ELR (cell line): ENCODE results near the gene CLASRP.

ENCODE experiments used
- DNase-seq: peaks from one replicate; pipeline ENCODE4 v3.0.0-alpha.2; 2015; ENCODE audit warnings: low read depth

The CLASRP gene

DNA sequence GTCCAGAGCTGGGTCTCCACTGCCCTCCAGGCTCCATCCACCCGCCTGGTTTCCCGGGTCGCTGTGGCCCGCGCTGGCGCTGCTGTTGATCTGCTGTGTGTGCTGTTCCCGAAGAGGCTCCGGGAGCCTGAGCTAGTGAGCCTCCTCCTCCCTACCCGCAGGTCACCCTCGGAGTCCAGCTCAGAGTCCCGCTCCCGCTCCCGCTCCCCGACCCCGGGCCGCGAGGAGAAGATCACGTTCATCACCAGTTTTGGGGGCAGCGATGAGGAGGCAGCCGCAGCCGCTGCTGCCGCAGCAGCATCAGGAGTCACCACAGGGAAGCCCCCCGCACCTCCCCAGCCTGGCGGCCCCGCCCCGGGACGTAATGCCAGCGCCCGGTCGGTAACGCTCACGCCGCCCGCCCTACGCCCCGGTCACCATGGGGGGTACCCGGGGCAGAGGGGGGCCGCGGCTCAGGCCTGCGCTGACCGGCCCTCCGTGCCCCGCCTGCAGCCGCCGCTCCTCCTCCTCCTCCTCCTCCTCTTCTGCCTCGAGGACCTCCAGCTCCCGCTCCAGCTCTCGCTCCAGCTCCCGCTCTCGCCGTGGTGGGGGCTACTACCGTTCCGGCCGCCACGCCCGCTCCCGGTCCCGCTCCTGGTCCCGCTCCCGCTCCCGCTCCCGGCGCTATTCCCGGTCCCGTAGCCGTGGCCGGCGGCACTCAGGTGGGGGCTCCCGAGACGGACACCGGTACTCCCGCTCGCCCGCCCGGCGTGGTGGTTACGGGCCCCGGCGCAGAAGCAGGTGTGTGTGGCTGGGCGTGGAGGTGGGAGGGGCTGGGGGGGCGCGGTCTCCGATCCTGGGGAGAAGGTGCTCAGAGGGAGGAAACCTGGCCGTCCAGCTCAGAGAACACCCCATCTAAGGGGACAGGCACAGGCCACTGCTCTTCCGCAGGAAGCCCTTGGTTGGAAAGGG, 25.3 kb downstream of the CLASRP start:
- no peak for DNase-seq

- no peak for DNase-seq
These were observed 28.2 kb downstream of the CLASRP start for GRCh38 chr19:45066921-45067661.

DNA sequence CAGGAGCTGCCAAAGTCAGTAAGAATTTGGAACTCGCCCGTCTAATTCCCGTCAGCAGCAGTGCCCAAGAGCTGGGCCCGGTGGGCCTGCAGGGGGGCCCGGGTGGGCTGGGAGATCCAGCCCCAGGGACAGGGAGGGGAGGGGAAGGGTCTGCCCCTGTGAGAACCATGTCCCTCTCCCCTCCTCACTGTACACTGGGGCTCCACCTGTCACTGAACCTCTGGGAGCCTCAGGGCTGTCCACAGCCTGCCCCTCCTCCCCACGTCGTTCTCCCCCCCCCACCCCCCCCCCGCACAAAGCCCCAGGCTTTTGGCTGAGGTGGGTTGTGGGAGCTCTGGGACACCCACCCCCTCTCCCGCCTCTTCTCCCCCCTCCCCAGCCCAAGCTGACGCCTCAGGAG, 29.2 kb downstream of the CLASRP start:
- DNase-seq, result no peak

DNA sequence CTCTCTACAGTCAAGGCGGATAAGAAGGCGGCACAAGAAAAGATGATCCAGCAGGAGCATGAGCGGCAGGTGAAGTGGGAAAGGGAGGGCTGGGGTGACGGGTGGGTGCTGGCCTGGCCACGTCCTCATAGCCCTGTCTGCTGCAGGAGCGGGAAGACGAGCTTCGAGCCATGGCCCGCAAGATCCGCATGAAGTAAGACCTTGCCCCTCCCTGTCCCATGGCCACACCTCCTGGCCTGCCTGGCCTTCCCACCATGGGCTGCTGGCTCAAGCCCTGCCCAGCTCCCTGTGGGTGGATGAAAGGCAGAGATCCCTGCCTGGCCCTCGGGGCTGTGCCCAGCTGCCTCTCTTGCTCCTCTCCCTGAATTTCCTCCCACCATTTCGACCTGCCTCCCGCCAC, 30.2 kb downstream of the CLASRP start:
- DNase-seq, result peak; percentile 28

GRCh38 chr19:45070214-45070613, 31.4 kb downstream of the CLASRP start:
- no peak for DNase-seq

DNA sequence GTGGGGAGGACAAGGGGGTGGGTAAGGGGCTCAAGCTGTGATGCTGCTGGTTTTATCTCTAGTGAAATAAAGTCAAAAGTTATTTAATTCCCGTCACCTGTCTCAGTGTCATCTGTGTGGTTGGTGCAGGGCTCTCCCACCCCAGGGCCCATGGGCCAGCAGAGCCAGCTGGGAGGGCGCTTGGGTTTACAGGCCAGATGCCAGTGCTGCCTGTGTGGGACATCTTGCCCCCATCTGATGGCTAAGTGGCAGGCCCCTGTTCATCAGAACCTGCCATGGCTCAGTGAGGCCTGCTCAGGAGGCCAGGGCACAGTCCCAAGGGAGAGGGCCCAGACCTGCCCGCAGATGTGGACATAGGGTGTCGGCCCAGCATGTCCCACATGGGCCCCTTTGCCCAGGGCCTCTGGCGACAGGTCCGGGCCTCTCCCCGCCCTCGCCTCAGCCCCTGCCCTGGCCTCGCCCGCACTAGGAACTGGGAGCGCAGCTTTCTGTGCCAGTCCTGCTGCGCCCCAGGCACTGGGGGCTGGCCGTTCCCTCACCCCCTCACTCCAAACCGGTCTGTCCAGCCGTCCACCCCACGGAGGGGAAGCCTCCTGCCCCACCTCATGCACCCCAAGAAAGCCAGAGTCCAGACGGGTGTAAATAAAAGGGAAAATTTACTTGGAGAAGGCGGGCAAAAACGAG, 32.2 kb downstream of the CLASRP start:
- no peak for DNase-seq

GRCh38 chr19:45071545-45071938, 32.7 kb downstream of the CLASRP start:
- DNase-seq, result no peak

- no peak for DNase-seq
These were observed 33.3 kb downstream of the CLASRP start for GRCh38 chr19:45071969-45072790.

DNA sequence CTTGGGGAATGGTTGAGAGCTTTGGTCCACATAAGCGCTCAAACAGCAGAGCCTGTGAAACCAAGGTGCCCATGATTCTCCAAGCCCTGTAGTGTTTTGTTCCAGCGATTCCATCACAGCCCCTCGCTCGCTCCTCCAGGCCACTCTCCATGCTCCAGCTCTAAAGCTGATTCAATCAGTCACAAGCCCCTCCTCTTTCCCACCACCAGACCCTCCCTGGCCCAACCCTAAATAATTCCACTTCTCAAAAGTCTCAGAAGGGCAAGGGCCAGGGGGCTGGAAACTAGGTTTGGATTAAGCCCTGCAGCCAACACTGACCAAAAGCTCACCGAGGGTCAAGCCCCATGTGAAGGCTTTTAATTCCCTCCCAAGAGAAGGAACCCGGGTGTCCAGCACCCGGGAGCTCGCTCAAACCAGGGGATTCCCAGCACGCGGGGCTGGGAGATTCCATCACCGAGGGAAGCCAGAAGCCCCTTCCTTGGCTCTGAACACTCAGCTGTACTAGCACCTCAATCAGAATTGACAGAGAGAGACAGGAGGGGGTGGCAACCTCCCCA, 36.0 kb downstream of the CLASRP start:
- DNase-seq, result no peak

DNA sequence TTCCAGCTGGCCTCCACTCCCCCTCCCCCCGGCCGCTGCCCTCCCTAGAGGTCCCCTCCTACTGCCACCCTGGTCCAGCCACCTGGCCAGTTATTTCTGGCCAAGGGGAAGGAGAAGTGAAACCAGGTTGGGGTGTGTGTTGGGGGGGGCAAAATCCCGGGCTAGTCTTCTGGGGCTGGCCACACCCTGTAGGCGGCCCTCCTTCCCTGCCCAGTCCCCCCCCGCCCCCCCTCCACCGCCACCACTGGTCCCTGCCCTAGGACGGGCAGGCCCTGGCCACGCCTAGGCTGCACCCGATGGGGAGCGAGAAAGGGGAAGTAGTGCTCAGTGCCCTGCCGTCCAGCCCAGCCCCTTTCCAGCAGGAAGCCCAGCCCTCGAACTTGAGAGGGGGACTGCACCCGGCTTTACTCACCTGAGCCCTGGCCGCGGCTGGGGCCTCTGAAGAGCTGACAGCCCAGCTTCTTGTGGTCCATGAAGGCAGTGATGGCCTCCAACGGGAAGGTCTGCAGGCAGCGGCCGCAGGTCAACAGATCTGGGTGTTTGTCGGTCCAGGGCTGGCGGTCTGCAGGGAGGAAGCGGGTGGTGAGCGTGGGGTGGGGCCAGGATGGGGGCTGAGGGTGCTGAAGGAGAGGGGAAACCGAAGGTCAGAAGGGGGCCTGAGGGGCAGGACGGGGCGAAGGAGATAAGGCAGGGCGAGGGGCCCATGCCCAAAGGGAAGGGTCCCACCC, 36.6 kb downstream of the CLASRP start:
- DNase-seq, result peak; percentile 64

DNA sequence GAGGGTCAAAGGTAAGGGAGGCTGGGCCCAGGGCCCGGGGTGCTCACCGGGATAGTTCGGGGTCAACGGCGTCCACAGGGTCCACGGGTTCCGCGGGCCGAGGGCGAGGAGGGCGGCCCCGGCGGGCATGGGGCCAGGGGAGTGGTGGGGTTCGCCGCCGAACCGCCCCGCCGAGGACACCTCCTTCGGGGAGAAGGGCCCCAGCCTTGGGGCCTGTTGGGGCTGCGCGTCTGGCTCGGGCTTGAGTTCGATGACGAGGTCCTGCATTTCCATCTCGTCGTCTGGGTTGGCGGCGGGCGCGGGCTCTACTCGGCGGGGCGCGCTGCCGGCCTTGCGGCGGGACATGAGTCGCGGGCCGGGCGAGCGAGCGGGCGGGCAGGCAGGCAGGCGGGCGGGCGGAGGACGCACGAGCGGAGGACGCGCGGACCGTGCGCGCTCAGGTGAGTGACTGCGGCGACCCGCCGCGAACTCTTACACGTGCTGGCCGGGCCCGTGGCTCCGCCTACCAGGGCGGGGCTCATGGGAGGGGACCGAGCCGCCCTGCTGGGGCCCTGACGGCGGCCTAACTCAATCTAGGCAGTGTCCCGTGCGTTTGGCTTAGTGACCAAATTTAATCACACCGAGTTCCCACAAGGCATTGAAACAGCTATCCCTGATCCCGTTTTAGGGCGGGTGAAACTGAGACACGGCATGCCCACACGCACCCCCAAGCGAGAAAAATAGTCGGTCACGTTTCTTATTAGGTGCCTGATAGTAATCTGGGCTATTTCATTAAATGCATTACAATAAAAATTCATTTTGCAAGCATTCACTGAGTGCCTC, 37.4 kb downstream of the CLASRP start, which contains the start of gene ZNF296:
ZNF296 (minus strand) TSS at position 450 of the 822 bp plus-strand sequence; CDS start at position 345, 105 bp downstream.
- DNase-seq, result peak; percentile 65

DNA sequence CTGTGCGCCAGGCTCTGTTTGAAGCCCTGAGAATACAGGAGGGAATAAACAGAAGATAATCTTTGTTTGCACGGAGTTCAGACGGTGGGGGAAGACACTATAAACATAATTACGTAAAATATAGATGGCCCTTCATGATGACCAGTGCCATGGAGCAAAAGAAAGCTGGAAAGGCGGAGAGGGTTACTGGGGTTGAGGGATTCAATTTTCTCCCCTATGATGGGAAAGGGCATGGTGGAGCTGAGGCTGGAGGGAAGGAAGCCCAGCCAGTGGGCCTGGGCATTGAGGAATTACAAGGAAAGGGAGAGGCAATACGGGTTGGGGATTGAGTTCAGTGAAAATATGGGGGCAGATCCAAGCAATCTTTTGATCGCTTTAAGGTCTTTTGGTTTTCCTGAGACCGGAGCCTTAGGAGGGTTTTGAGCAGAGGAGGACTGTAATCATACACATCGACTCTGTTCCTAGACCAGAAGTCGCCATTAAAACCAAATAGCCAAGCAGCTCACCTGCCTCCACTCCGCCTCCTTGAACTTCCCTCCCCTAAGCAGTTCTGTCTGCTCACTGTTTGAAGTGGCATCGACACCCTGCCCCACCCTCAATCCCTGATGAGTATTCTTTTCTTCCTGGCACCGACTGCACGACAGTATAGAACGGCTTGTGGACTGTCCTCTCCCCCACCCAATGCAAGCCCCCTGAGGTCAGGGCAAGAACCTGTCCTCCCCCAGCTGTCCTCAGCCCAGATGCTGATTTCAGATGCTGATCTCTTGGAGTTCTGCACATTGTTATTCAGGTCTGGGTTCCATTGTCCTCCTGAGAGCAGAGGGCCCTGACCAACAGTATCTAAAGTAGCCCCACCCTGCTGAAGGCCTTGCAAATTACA, 38.2 kb downstream of the CLASRP start:
- DNase-seq, result no peak

DNA sequence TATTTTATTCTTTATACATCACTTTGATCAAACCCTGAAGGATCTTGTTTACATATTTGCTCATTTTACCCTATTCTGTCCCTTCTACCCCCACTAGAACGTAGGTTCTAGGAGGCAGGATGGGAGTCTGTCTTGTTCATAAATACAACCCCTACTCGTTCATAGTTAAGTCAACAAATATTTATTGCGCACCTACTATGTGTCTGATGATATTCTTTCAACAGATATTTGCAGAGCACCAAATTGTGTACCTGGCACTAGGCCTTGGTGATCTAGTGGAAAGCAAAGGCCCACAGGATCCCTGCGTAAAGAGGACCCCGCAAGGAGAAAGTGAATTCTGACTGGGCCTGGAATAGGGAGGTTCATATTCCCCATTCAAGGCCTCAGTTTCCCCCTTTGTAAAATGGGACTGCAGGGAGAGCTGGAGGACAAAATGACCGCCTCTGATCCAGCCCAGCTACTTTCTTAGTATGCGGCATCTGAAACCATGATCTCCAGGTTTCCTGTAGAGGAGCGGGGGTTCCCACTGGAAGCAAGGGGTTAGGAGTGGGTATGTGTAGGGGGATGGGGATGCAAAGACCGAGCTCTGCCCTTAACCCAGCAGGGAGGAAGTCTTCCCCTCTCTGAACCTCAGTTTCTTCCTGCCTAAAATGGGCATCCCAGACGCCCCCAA, 39.7 kb downstream of the CLASRP start:
- no peak for DNase-seq

GRCh38 chr19:45079063-45079910, 40.4 kb downstream of the CLASRP start, which contains the start of gene GEMIN7:
Gene GEMIN7 (plus strand): TSS chr19:45079260. CDS start chr19:45090115, 10,855 bp downstream.
- peak; percentile 82 for DNase-seq

GRCh38 chr19:45079911-45080370, 41.1 kb downstream of the CLASRP start:
- DNase-seq, result no peak

DNA sequence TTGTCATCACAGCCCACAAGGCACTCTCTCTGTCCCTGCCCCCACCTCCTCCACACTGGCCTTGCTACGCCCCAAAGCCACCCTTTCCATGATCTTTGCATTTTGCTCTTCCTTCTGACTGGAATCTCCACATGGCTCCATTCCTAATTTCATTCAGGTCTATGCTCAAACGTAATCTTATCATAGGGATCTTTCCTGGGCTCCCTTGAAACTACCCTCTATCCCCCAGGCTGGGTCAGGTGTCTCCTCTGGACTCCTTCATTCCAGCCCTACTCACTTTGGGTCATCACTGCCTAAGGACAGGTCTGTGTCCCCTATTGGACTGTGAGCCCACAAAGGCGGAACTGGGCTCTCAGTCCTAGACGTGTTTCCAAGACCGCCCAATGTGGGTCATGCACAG, 43.3 kb downstream of the CLASRP start:
- DNase-seq, result no peak

DNA sequence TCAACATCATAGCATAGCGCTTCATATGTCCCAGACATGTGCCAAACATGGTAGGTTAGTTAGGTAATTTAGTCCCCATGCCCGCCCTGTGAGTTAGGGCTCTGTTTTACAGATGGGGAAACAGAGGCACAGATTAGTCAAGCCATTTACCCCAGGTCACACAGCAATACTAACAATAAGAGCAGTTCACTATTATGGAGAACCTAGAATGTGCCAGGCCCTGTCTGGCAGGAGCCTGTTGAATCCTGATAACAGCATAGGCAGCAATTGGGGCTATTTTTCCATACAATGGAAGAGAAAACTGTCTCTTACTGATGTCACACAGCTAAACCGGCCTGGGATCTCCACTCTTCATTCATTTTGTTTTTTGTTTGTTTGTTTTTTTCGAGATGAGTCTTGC, 47.6 kb downstream of the CLASRP start:
- DNase-seq, result no peak
